Liver (tissue), 9 donors: Measurements from ENCODE around the gene EXOC6. TPM values are rescaled to one million over a fixed set of nuclear protein-coding genes. Genes with fewer than 3 reads are reported as not detected.

Experiments used
- DNase-seq: peaks from one replicate; pipeline ENCODE4 v3.0.0-alpha.2; 2017; ENCODE audit warnings: low spot score
- H3K27ac ChIP-seq, 2 donors: one replicate each; pipeline ENCODE4 v1.7.0; 2013; ENCODE audit warnings: inconsistent platforms in 2 of 2, low read length in 2 of 2, control low read depth in 1 of 2, low read depth in 1 of 2, mild to moderate bottlenecking in 1 of 2
- H3K27me3 ChIP-seq, 4 donors: one replicate each; pipeline versions ENCODE4 v1.6.1 to v1.7.0; 2013; ENCODE audit warnings: low read length in 3 of 4, inconsistent platforms in 1 of 4, mild to moderate bottlenecking in 1 of 4, moderate library complexity in 1 of 4; ENCODE audit not compliant: control insufficient read depth in 4 of 4, insufficient read depth in 4 of 4
- H3K36me3 ChIP-seq, 4 donors: one replicate each; pipeline versions ENCODE4 v1.6.1 to v1.7.0; 2013; ENCODE audit warnings: low read length in 3 of 4, mild to moderate bottlenecking in 3 of 4, low read depth in 1 of 4, moderate library complexity in 1 of 4; ENCODE audit not compliant: control insufficient read depth in 4 of 4, insufficient read depth in 3 of 4
- H3K4me1 ChIP-seq, 4 donors: one replicate each; pipeline versions ENCODE4 v1.6.1 to v1.7.0; 2013; ENCODE audit warnings: low read length in 3 of 4, mild to moderate bottlenecking in 3 of 4, moderate library complexity in 1 of 4; ENCODE audit not compliant: control insufficient read depth in 4 of 4, insufficient read depth in 4 of 4
- H3K4me3 ChIP-seq, 3 donors: one replicate each; pipeline versions ENCODE4 v1.6.1 to v1.7.0; 2013; ENCODE audit warnings: low read length in 3 of 3, control low read depth in 1 of 3, low read depth in 1 of 3, mild to moderate bottlenecking in 1 of 3
- H3K9ac ChIP-seq, 2 donors: one replicate each; pipeline ENCODE4 v1.7.0; 2013; ENCODE audit warnings: low read length in 2 of 2, mild to moderate bottlenecking in 2 of 2, moderate library complexity in 2 of 2, control low read depth in 1 of 2, low read depth in 1 of 2
- H3K9me3 ChIP-seq, 4 donors: one replicate each; pipeline versions ENCODE4 v1.6.1 to v1.7.0; 2013; ENCODE audit warnings: low read length in 3 of 4; ENCODE audit not compliant: control insufficient read depth in 4 of 4
- FOXA1 ChIP-seq: IDR thresholded peaks from 2 replicates; pipeline ENCODE4 v1.6.1; 2016; ENCODE audit warnings: antibody characterized with exemption
- FOXA2 ChIP-seq: IDR thresholded peaks from 2 replicates; pipeline ENCODE4 v1.6.1; 2016; ENCODE audit warnings: antibody characterized with exemption
- GABPA ChIP-seq, 2 donors: IDR thresholded peaks in 1 of 2; conservative IDR thresholded peaks in 1 of 2; 2 replicates each; pipeline ENCODE4 v1.6.1; 2016; ENCODE audit warnings: antibody characterized with exemption in 2 of 2, mild to moderate bottlenecking in 1 of 2, moderate library complexity in 1 of 2
- HNF4A ChIP-seq, 2 donors: conservative IDR thresholded peaks; 2 replicates each; pipeline ENCODE4 v1.6.1; 2016; ENCODE audit warnings: antibody characterized with exemption in 2 of 2, mild to moderate bottlenecking in 2 of 2
- HNF4G ChIP-seq: IDR thresholded peaks from 2 replicates; pipeline ENCODE4 v1.6.1; 2016; ENCODE audit warnings: antibody characterized with exemption
- JUND ChIP-seq, 2 donors: IDR thresholded peaks; 2 replicates each; pipeline ENCODE4 v1.6.1; 2016; ENCODE audit warnings: antibody characterized with exemption in 2 of 2
- NR2F2 ChIP-seq: IDR thresholded peaks from 2 replicates; pipeline ENCODE4 v1.6.1; 2016; ENCODE audit warnings: antibody characterized with exemption
- RAD21 ChIP-seq, 2 donors: IDR thresholded peaks; 2 replicates each; pipeline ENCODE4 v1.6.1; 2016; ENCODE audit warnings: antibody characterized with exemption in 2 of 2, mild to moderate bottlenecking in 2 of 2
- RXRA ChIP-seq, 2 donors: IDR thresholded peaks; 2 replicates each; pipeline ENCODE4 v1.6.1; 2017 to 2018; ENCODE audit warnings: antibody characterized with exemption in 2 of 2, mild to moderate bottlenecking in 1 of 2
- SP1 ChIP-seq: IDR thresholded peaks from 2 replicates; pipeline ENCODE4 v1.6.1; 2018; ENCODE audit warnings: antibody characterized with exemption, mild to moderate bottlenecking
- TAF1 ChIP-seq: conservative IDR thresholded peaks from 2 replicates; pipeline ENCODE4 v1.6.1; 2016; ENCODE audit warnings: antibody characterized with exemption, mild to moderate bottlenecking
- YY1 ChIP-seq: IDR thresholded peaks from 2 replicates; pipeline ENCODE4 v1.6.1; 2016; ENCODE audit warnings: antibody characterized with exemption, mild to moderate bottlenecking
- WGBS: extraction: QIAGEN DNeasy Blood & Tissue Kit; methylation state at CpG from one replicate; pipeline ENCODE4 v1.1.7; 2013; 5-methylcytosine and 5-hydroxymethylcytosine counted together
- polyA plus RNA-seq, 2 donors: library from polyadenylated mRNA; stranded (reverse) in 1 of 2; unstranded in 1 of 2; fragments of 200-250 nt in 1 of 2; fragments of >200 nt in 1 of 2; fragmentation: Nextera tagmentation in 1 of 2; extraction: Ambion mirVana in 1 of 2; gene quantifications; one replicate each; pipeline versions ENCODE4 v1.2.1 to v1.2.3, GENCODE V29; 2013 to 2015
- total RNA-seq, 2 donors: library from RNA; depleted of rRNA; stranded (reverse); fragments of >200 nt; gene quantifications; one replicate each; pipeline ENCODE4 v1.2.3, GENCODE V29; 2014
- TF ChIP-seq, protein P1 (sequence below): fragments of 150-350 bp; IDR thresholded peaks from 2 replicates; pipeline ENCODE4 v1.5.1; 2017; ENCODE audit warnings: improper control_type of control experiment, low read depth, low read length; ENCODE audit not compliant: missing input control
- TF ChIP-seq, protein P2 (sequence below): IDR thresholded peaks from 2 replicates; pipeline ENCODE4 v1.6.1; 2016; ENCODE audit warnings: antibody characterized with exemption
- TF ChIP-seq, protein P3 (sequence below): IDR thresholded peaks from 2 replicates; pipeline ENCODE4 v1.6.1; 2016; ENCODE audit warnings: antibody characterized with exemption
- TF ChIP-seq, protein P4 (sequence below): IDR thresholded peaks from 2 replicates; pipeline ENCODE4 v1.6.1; 2016; ENCODE audit warnings: antibody characterized with exemption, mild to moderate bottlenecking
- donor health status: healthy.
- donor health status: healthy.
- donor health status: healthy.
- donor health status: healthy.
- donor health status: healthy.

The EXOC6 gene
- total and polyA plus RNA-seq, 4 donors, result 6.5 to 35.4 (median 8.4) TPM

DNA sequence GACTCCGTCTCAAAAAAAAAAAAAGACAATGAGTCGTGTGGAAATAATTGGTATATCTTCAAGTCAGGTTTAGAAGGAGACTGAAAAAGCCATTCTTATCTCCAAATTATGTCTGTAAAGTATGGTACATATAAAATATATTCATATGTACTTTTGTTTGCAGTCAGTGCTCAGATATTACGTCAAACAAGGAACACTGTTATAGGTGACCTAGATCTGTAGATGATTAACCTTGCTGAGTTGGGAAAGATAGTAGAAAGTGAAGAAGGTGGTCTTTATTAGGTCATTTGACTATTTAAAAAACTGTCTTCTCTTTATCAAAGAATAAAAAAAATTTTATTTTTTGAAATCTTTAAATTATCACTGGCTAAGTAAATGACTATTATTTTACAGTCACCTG is 167.4 kb downstream of the EXOC6 start:
- no peak overlapping the region for H3K27ac ChIP-seq
- no peaks in the 10 kb centered on the region for H3K9me3 ChIP-seq
- no peaks in the 10 kb centered on the region for H3K36me3 ChIP-seq
- H3K27me3 ChIP-seq, result no peaks in the 10 kb centered on the region
- no peak overlapping the region for H3K4me3 ChIP-seq
- no peak overlapping the region for H3K9ac ChIP-seq
- no peak for DNase-seq
- no peak for TF ChIP-seq FOXA1
- TF ChIP-seq TAF1, result no peak
- TF ChIP-seq RAD21 (IDR thresholded peaks at IDR 0.05), result no peak
- TF ChIP-seq, protein P1, sequence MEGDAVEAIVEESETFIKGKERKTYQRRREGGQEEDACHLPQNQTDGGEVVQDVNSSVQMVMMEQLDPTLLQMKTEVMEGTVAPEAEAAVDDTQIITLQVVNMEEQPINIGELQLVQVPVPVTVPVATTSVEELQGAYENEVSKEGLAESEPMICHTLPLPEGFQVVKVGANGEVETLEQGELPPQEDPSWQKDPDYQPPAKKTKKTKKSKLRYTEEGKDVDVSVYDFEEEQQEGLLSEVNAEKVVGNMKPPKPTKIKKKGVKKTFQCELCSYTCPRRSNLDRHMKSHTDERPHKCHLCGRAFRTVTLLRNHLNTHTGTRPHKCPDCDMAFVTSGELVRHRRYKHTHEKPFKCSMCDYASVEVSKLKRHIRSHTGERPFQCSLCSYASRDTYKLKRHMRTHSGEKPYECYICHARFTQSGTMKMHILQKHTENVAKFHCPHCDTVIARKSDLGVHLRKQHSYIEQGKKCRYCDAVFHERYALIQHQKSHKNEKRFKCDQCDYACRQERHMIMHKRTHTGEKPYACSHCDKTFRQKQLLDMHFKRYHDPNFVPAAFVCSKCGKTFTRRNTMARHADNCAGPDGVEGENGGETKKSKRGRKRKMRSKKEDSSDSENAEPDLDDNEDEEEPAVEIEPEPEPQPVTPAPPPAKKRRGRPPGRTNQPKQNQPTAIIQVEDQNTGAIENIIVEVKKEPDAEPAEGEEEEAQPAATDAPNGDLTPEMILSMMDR, result no peak
- no peak for TF ChIP-seq GABPA (IDR thresholded peaks at IDR 0.05 in 1 of 2, conservative IDR thresholded peaks at IDR 0.05 in 1 of 2)
- TF ChIP-seq HNF4A (conservative IDR thresholded peaks at IDR 0.05), result no peak
- TF ChIP-seq, protein P2, sequence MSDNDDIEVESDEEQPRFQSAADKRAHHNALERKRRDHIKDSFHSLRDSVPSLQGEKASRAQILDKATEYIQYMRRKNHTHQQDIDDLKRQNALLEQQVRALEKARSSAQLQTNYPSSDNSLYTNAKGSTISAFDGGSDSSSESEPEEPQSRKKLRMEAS, result no peak
- TF ChIP-seq RXRA (IDR thresholded peaks at IDR 0.05), result no peak
- TF ChIP-seq YY1, result no peak
- TF ChIP-seq HNF4G, result no peak
- TF ChIP-seq JUND (IDR thresholded peaks at IDR 0.05), result no peak
- no peak for TF ChIP-seq FOXA2
- TF ChIP-seq, protein P3, sequence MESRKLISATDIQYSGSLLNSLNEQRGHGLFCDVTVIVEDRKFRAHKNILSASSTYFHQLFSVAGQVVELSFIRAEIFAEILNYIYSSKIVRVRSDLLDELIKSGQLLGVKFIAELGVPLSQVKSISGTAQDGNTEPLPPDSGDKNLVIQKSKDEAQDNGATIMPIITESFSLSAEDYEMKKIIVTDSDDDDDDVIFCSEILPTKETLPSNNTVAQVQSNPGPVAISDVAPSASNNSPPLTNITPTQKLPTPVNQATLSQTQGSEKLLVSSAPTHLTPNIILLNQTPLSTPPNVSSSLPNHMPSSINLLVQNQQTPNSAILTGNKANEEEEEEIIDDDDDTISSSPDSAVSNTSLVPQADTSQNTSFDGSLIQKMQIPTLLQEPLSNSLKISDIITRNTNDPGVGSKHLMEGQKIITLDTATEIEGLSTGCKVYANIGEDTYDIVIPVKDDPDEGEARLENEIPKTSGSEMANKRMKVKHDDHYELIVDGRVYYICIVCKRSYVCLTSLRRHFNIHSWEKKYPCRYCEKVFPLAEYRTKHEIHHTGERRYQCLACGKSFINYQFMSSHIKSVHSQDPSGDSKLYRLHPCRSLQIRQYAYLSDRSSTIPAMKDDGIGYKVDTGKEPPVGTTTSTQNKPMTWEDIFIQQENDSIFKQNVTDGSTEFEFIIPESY, result no peak
- no peaks in the 10 kb centered on the region for H3K4me1 ChIP-seq
- WGBS, result 70% methylated on average over 3 of the region's 3 CpGs

DNA sequence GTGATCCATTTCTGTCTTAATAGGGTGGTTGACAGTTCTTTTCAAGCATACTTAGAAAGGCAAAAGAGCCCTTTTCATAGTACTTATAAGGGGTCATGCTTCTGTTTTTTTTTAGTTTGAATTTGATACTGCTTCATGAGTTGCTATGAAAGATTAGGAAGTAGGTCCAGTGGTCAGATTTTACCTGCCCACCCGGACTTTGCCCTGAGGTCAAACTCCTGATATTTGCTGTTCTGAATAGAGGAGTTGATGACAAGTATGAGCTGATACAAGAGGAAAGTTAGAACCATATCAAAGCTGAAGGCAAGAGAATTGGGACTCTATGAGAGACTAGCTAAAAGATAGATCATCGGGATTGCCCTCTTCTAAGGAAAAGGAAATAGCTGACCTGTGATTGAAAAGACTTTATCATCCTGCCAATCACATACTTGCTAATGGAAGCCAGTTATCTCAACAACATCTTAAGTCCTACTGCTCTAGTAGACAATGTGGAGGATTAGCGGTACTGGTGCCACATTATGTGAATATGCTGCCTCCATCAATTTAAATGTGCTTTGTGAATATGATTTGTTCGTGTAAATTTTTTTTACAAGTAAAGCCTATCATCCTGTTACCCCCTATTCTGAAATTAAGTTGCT is 174.8 kb downstream of the EXOC6 start:
- DNase-seq, result no peak
- Histone ChIP-seq H3K9ac (no peak overlapping the region), H3K27ac (no peak overlapping the region), H3K9me3 (no peaks in the 10 kb centered on the region), H3K27me3 (no peaks in the 10 kb centered on the region), H3K4me1 (peaks cover 0 to 8% (median 1%) of the 10 kb centered on the region in 4 donors), H3K4me3 (no peak overlapping the region), H3K36me3 (no peaks in the 10 kb centered on the region)
- TF ChIP-seq JUND (IDR thresholded peaks at IDR 0.05) (peak in 1 of 2 donors; percentile 25), NR2F2 (no peak), FOXA1 (no peak), SP1 (peak; percentile 97), RAD21 (IDR thresholded peaks at IDR 0.05) (no peak), RXRA (IDR thresholded peaks at IDR 0.05) (peak; percentile 57 to 67), HNF4G (peak; percentile 93), HNF4A (conservative IDR thresholded peaks at IDR 0.05) (peak; percentile 99), YY1 (peak; percentile 34)
- TF ChIP-seq, protein P3, result no peak
- TF ChIP-seq, protein P1, result no peak
- TF ChIP-seq, protein P4, sequence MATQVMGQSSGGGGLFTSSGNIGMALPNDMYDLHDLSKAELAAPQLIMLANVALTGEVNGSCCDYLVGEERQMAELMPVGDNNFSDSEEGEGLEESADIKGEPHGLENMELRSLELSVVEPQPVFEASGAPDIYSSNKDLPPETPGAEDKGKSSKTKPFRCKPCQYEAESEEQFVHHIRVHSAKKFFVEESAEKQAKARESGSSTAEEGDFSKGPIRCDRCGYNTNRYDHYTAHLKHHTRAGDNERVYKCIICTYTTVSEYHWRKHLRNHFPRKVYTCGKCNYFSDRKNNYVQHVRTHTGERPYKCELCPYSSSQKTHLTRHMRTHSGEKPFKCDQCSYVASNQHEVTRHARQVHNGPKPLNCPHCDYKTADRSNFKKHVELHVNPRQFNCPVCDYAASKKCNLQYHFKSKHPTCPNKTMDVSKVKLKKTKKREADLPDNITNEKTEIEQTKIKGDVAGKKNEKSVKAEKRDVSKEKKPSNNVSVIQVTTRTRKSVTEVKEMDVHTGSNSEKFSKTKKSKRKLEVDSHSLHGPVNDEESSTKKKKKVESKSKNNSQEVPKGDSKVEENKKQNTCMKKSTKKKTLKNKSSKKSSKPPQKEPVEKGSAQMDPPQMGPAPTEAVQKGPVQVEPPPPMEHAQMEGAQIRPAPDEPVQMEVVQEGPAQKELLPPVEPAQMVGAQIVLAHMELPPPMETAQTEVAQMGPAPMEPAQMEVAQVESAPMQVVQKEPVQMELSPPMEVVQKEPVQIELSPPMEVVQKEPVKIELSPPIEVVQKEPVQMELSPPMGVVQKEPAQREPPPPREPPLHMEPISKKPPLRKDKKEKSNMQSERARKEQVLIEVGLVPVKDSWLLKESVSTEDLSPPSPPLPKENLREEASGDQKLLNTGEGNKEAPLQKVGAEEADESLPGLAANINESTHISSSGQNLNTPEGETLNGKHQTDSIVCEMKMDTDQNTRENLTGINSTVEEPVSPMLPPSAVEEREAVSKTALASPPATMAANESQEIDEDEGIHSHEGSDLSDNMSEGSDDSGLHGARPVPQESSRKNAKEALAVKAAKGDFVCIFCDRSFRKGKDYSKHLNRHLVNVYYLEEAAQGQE, result peak; percentile 54
- 67% methylated on average over 4 of the region's 4 CpGs for WGBS
